Right hindlimb (tissue), 1 donor: Measurements from ENCODE around the gene ROR2.

Source experiments
- DNase-seq: peaks from one replicate; pipeline ENCODE4 v3.0.0-alpha.2; 2018

The ROR2 gene

GRCh38 chr9:91948101-91948596, 1.9 kb downstream of the ROR2 start:
- DNase-seq = peak; percentile 43

GRCh38 chr9:91946653-91947488, 3.2 kb downstream of the ROR2 start:
- no peak for DNase-seq

GRCh38 chr9:91946196-91946595, 3.8 kb downstream of the ROR2 start:
- no peak for DNase-seq

GRCh38 chr9:91945277-91946085, 4.5 kb downstream of the ROR2 start:
- DNase-seq = peak; percentile 78

- DNase-seq = no peak
These were observed 5.3 kb downstream of the ROR2 start for GRCh38 chr9:91944711-91945110.

- no peak for DNase-seq
These were observed 6.3 kb downstream of the ROR2 start for GRCh38 chr9:91943478-91944470.

GRCh38 chr9:91942201-91942600, 7.8 kb downstream of the ROR2 start:
- DNase-seq = no peak

- DNase-seq = no peak
These were observed 10.1 kb downstream of the ROR2 start for GRCh38 chr9:91939978-91940377.

GRCh38 chr9:91937727-91938126, 12.3 kb downstream of the ROR2 start:
- DNase-seq = no peak

GRCh38 chr9:91937056-91937455, 13.0 kb downstream of the ROR2 start:
- no peak for DNase-seq

- no peak for DNase-seq
These were observed 14.1 kb downstream of the ROR2 start for GRCh38 chr9:91935805-91936514.

- DNase-seq = no peak
These were observed 14.8 kb downstream of the ROR2 start for GRCh38 chr9:91935066-91935749.

GRCh38 chr9:91934654-91935053, 15.4 kb downstream of the ROR2 start:
- no peak for DNase-seq

- DNase-seq = no peak
These were observed 16.3 kb downstream of the ROR2 start for GRCh38 chr9:91933556-91934352.

- no peak for DNase-seq
These were observed 19.6 kb downstream of the ROR2 start for GRCh38 chr9:91930475-91930874.

- no peak for DNase-seq
These were observed 20.7 kb downstream of the ROR2 start for GRCh38 chr9:91929331-91929730.

GRCh38 chr9:91927922-91928510, 22.0 kb downstream of the ROR2 start:
- DNase-seq = no peak

- no peak for DNase-seq
These were observed 25.9 kb downstream of the ROR2 start for GRCh38 chr9:91924090-91924489.

GRCh38 chr9:91923145-91923544, 26.9 kb downstream of the ROR2 start:
- no peak for DNase-seq

- no peak for DNase-seq
These were observed 28.7 kb downstream of the ROR2 start for GRCh38 chr9:91921371-91921770.
